ENCODE measurements around the gene FRYL. TPM values are rescaled to one million over a fixed set of nuclear protein-coding genes. Genes with fewer than 3 reads are reported as not detected.

Gene FRYL
- total RNA-seq, 2 donors from 2014 or later = 29.8 to 35.1 TPM

GRCh38 chr4:48692897-48693296, 87.2 kb downstream of the FRYL start:
- Histone ChIP-seq H3K4me1 (peaks cover 0 to 18% of the 10 kb centered on the region in 2 donors), H3K4me3 (no peak overlapping the region), H3K27me3 (no peaks in the 10 kb centered on the region), H3K36me3 (no peaks in the 10 kb centered on the region), H3K27ac (no peak overlapping the region), H3K9me3 (no peaks in the 10 kb centered on the region)
- no peak for DNase-seq (ENCODE audit: low spot score)
- TF ChIP-seq CTCF (IDR thresholded peaks at IDR 0.05) = no peak

GRCh38 chr4:48692044-48692443, 88.0 kb downstream of the FRYL start:
- TF ChIP-seq CTCF (IDR thresholded peaks at IDR 0.05) = no peak
- H3K4me1 ChIP-seq = peaks cover 0 to 18% of the 10 kb centered on the region in 2 donors
- no peaks in the 10 kb centered on the region for H3K9me3 ChIP-seq
- no peak overlapping the region for H3K4me3 ChIP-seq
- H3K27ac ChIP-seq = no peak overlapping the region
- DNase-seq (ENCODE audit: low spot score) = no peak
- H3K27me3 ChIP-seq = no peaks in the 10 kb centered on the region
- no peaks in the 10 kb centered on the region for H3K36me3 ChIP-seq

- H3K27me3 ChIP-seq = no peaks in the 10 kb centered on the region
- no peak overlapping the region for H3K27ac ChIP-seq
- H3K9me3 ChIP-seq = no peaks in the 10 kb centered on the region
- no peak for DNase-seq (ENCODE audit: low spot score)
- H3K4me1 ChIP-seq = peaks cover 0 to 13% of the 10 kb centered on the region in 2 donors
- no peaks in the 10 kb centered on the region for H3K36me3 ChIP-seq
- no peak for TF ChIP-seq CTCF (IDR thresholded peaks at IDR 0.05)
- no peak overlapping the region for H3K4me3 ChIP-seq
Measured at GRCh38 chr4:48688953-48689352, 91.1 kb downstream of the FRYL start.

GRCh38 chr4:48687313-48688051, 92.6 kb downstream of the FRYL start:
- H3K4me1 ChIP-seq = peaks cover 0 to 6% of the 10 kb centered on the region in 2 donors
- TF ChIP-seq CTCF (IDR thresholded peaks at IDR 0.05) = no peak

GRCh38 chr4:48686369-48686768, 93.7 kb downstream of the FRYL start:
- Histone ChIP-seq H3K27ac (no peak overlapping the region), H3K27me3 (no peaks in the 10 kb centered on the region), H3K4me3 (no peak overlapping the region), H3K9me3 (no peaks in the 10 kb centered on the region), H3K4me1 (peaks cover 0 to 3% of the 10 kb centered on the region in 2 donors), H3K36me3 (no peaks in the 10 kb centered on the region)
- DNase-seq (ENCODE audit: low spot score) = no peak
- TF ChIP-seq CTCF (IDR thresholded peaks at IDR 0.05) = no peak

More at GRCh38 chr4:48687313-48688051, 92.6 kb downstream of the FRYL start:
- Histone ChIP-seq H3K27ac (no peak overlapping the region), H3K27me3 (no peaks in the 10 kb centered on the region), H3K36me3 (no peaks in the 10 kb centered on the region), H3K4me3 (no peak overlapping the region), H3K9me3 (no peaks in the 10 kb centered on the region)
- no peak for DNase-seq (ENCODE audit: low spot score)
